BJ (cell line): ENCODE measurements around the gene BCAN. TPM values are rescaled to one million over a fixed set of nuclear protein-coding genes. Genes with fewer than 3 reads are reported as not detected.

Experiments
- CTCF ChIA-PET: fragments of 350-600 bp; formaldehyde crosslinking; extraction: SDS; loops from one replicate; lab custom pipeline; 2021; ENCODE audit warnings: antibody characterized with exemption, inconsistent platforms; lab: Yijun Ruan, JAX
- POLR2A ChIA-PET: fragments of 300-600 bp; sonication (Branson Sonifier 250); formaldehyde crosslinking; extraction: SDS; loops from one replicate; lab custom pipeline; 2021; ENCODE audit warnings: antibody characterized with exemption; lab: Charles Lee
- DNase-seq: peaks from one replicate; pipeline ENCODE4 v3.0.0-alpha.2; 2011; ENCODE audit warnings: low read depth
- H3K27me3 ChIP-seq: 2 replicates; pipeline ENCODE4 v1.6.0; 2011; ENCODE audit warnings: low read length; ENCODE audit not compliant: control insufficient read depth, insufficient read depth
- H3K36me3 ChIP-seq: 2 replicates; pipeline ENCODE4 v1.5.1; 2011; ENCODE audit warnings: low read length; ENCODE audit not compliant: control insufficient read depth, insufficient read depth
- H3K4me3 ChIP-seq: 2 replicates; pipeline ENCODE4 v1.5.1; 2011; ENCODE audit warnings: low read depth, mild to moderate bottlenecking, control low read depth, low read length
- polyA plus RNA-seq: library from polyadenylated mRNA; depleted of rRNA; stranded (reverse); fragments of >200 nt; gene quantifications from 2 replicates; pipeline ENCODE4 v1.2.3, GENCODE V29; 2011
- TF ChIP-seq, protein P1 (sequence below): IDR thresholded peaks from 2 replicates; pipeline ENCODE4 v1.5.1; 2011; ENCODE audit warnings: low read depth, mild to moderate bottlenecking, control low read depth, inconsistent platforms, low read length, moderate library complexity; ENCODE audit not compliant: insufficient read depth

Gene BCAN
- polyA plus RNA-seq, 1 experiment = 0.02 TPM

GRCh38 chr1:156652992-156653355 is 11.1 kb downstream of the BCAN start:
- ChIA-PET CTCF (interaction anchor here (0.6 to 3.1 kb wide), 5 partner anchors 18 to 54 kb away, joined by 3 to 13 read pairs (median 4); no protein-coding TSS in a partner anchor), POLR2A (no interaction called here)
- H3K4me3 ChIP-seq = no peak overlapping the region
- peaks cover 36% of the 10 kb centered on the region for H3K27me3 ChIP-seq
- no peaks in the 10 kb centered on the region for H3K36me3 ChIP-seq
- TF ChIP-seq, protein P1, sequence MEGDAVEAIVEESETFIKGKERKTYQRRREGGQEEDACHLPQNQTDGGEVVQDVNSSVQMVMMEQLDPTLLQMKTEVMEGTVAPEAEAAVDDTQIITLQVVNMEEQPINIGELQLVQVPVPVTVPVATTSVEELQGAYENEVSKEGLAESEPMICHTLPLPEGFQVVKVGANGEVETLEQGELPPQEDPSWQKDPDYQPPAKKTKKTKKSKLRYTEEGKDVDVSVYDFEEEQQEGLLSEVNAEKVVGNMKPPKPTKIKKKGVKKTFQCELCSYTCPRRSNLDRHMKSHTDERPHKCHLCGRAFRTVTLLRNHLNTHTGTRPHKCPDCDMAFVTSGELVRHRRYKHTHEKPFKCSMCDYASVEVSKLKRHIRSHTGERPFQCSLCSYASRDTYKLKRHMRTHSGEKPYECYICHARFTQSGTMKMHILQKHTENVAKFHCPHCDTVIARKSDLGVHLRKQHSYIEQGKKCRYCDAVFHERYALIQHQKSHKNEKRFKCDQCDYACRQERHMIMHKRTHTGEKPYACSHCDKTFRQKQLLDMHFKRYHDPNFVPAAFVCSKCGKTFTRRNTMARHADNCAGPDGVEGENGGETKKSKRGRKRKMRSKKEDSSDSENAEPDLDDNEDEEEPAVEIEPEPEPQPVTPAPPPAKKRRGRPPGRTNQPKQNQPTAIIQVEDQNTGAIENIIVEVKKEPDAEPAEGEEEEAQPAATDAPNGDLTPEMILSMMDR = no peak
- no peak for DNase-seq

GRCh38 chr1:156654700-156655099 is 12.8 kb downstream of the BCAN start:
- peaks cover 24% of the 10 kb centered on the region for H3K27me3 ChIP-seq
- no peaks in the 10 kb centered on the region for H3K36me3 ChIP-seq
- POLR2A ChIA-PET = no interaction called here
- DNase-seq = no peak
- CTCF ChIA-PET = interaction anchor here (2.0 to 18.8 kb wide), 4 partner anchors 12 to 28 kb away, joined by 5 to 548 read pairs (median 132); partner anchors contain the start of genes HAPLN2 and NES
- TF ChIP-seq, protein P1 = no peak
- H3K4me3 ChIP-seq = no peak overlapping the region

- TF ChIP-seq, protein P1 = no peak
- Histone ChIP-seq H3K27me3 (peaks cover 24% of the 10 kb centered on the region), H3K4me3 (no peak overlapping the region), H3K36me3 (no peaks in the 10 kb centered on the region)
- ChIA-PET CTCF (interaction anchor here (1.0 to 18.8 kb wide), 6 partner anchors 10 to 270 kb away, joined by 4 to 548 read pairs (median 6); partner anchors contain the start of genes HAPLN2 and NES), POLR2A (no interaction called here)
- no peak for DNase-seq
Measured at GRCh38 chr1:156655151-156655903, 13.4 kb downstream of the BCAN start.

DNA sequence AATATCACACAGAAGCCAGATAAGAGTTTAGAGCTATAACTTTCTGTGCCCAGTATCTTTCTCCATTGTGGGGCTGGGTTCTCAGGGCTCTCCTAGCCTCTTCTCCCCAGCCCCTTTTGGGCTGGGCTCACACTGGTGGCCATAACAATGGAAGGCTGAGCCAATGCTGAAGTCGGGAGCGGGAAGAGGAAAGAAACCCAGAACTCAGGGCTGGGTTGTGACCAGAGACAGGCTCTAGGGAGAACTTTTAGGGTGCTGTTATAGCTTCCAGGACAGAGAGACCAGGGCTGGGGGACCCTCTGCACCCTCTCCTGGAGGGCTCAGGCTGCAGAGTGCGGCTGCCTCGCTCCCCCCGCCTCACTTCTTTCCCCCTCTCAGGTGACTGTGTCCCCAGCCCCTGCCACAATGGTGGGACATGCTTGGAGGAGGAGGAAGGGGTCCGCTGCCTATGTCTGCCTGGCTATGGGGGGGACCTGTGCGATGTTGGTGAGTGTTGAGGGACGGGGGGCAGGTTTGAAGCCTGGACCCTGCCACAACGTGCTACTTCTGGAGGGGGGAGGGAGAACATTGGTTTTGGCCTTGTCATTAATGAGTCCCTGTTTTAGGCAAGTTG is 14.1 kb downstream of the BCAN start:
- CTCF ChIA-PET = interaction anchor here (0.6 to 18.8 kb wide), 10 partner anchors 8 to 270 kb away, joined by 3 to 548 read pairs (median 6); partner anchors contain the start of genes HAPLN2 and NES
- H3K4me3 ChIP-seq = no peak overlapping the region
- POLR2A ChIA-PET = no interaction called here
- no peak for DNase-seq
- TF ChIP-seq, protein P1 = no peak
- H3K27me3 ChIP-seq = peaks cover 24% of the 10 kb centered on the region
- no peaks in the 10 kb centered on the region for H3K36me3 ChIP-seq
